ENCODE results near the gene VKORC1L1. TPM values are rescaled to one million over a fixed set of nuclear protein-coding genes. Genes with fewer than 3 reads are reported as not detected.
"Not testable (repeated sequence)": the region's sequence is repeated elsewhere in the genome, so short reads cannot be mapped to it uniquely, and the experiment has no call there.

Gene VKORC1L1
- total RNA-seq, 1 donor from 2014 or later: 20.4 TPM

DNA sequence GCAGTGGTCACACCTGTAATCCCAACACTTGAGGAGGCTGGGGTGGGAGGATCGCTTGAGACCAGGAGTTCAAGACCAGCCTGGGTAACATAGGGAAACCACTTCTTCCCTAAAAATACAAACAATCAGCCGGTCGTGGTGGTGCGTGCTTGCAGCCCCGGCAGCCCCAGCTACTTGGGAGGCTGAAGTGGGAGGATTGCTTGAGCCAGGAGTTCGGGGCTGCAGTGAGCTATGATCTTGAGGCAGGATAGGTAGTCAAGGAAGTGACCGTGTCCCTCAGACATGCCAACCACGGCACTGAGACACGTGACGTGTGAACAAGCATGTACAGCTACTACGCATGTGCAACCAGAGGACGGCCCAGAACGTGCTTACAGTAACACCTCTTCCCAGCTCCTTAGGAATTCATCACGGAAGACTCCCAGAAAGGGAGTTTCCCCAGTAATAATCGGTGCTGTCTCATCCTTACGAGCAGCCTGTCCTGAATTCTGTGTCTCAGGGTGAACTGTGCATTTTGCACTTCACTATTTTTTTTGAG, 103.9 kb downstream of the VKORC1L1 start:
- DNase-seq (ENCODE audit: low read depth, low spot score): no peak

DNA sequence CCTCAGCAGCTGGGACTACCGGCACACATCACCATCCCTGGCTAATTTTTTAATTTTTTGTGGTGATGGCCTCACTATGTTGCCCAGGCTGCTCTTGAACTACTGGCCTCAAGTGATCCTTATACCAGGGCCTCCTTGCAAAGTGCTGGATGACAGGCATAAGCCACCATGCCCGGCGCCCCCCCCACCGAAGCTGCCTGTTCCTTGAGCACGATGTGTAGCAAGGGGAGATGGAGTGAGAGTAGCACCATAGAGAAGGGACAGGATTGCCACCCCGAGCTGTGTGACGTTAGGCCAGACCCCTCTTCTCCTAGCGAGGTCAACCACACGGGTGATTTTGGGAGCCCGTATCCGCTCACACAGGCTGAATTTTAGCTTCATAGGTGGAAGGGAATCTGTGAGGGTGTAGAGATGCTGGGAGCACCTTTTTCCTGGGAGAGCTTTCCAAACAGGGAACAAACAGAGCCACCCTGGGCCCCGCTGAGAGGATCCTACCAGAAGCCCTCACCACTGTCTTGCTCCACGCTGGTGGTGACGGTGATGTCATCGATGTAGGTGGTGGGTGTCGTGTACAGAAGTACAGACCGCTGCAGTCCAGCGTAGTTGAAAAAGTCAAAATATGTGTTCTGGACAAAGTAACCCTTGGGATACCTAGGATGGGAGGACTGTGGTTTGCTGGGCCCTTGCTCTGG, 106.2 kb downstream of the VKORC1L1 start:
- no peak for DNase-seq (ENCODE audit: low read depth, low spot score)

DNA sequence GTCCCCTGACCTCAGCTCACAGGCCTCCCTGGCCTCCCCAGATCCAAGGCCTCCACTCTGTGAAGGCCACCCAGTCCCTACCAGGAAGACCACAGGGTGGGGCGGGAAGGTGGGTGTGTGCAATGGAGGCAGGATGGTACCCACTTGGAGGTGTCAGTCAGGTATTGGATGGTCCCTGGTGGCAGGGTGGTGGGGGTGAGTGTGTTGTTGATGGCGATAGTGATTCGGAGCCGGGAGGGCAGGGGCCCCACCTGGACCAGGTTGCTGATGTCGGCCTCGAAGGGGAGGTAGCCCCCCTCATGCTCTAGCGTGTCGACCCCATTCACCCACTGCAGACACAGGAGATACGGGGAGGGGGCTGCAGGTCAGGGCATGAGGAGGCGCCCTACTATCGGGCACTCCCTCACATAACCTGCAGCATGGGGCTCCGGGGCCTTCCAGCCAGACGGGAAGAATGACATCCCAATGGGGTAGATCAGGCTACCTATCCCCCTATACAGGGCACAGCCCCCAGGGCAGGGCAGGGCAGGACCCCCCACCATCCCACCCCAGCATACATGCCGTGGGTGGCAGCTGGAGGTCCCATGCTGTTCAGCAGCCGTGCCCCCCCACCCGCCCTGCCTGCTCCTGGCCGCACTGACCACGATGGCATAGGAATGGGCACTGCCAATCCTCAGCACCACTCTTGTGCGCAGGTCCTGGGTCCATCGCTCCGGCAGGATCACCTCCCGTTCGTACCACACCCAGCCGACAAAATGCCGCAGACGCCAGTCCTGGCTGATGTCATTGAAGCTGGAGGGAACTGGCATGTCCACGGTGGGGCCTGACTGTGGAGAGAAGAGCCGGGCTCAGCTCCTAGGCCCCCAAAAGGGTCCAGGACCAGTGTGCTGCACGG, 107.0 kb downstream of the VKORC1L1 start:
- no peak for DNase-seq (ENCODE audit: low read depth, low spot score)

DNA sequence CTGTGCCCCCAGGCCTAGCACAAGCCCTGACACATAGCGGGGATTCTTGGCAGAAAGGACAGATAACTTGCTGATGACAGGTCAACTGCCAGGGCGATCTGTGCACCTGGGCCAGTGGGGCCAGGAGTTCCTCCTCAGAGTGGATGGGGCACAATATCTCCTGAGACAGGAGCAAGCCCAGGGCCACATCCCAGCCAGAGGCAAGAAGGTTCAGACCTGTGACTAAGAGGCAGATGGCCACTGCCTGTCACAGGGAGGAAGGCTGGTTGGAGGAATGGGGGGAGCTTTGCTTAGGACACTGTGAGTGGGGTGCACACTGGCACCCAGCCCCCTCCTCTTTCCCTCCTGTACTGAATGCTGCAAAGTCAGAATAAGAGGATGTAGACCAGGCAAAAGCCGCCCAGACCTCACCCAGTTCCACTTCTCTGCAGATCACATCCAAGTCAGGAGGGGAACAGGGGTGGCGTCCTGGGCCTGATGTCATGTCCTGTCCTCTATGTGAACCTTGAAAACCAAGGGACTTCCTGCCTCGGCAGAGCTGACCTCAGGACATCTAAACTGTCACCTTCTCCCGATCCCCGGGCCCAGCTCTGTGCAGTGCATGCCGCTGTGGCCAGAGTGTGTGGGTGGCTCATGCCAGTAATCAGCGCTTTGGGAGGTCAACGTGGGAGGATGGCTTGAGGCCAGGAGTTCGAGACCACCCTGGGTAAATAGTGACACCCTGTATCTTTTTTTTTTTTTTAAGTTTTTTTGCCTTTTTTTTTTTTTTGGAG, 107.8 kb downstream of the VKORC1L1 start:
- no peak for DNase-seq (ENCODE audit: low read depth, low spot score)

DNA sequence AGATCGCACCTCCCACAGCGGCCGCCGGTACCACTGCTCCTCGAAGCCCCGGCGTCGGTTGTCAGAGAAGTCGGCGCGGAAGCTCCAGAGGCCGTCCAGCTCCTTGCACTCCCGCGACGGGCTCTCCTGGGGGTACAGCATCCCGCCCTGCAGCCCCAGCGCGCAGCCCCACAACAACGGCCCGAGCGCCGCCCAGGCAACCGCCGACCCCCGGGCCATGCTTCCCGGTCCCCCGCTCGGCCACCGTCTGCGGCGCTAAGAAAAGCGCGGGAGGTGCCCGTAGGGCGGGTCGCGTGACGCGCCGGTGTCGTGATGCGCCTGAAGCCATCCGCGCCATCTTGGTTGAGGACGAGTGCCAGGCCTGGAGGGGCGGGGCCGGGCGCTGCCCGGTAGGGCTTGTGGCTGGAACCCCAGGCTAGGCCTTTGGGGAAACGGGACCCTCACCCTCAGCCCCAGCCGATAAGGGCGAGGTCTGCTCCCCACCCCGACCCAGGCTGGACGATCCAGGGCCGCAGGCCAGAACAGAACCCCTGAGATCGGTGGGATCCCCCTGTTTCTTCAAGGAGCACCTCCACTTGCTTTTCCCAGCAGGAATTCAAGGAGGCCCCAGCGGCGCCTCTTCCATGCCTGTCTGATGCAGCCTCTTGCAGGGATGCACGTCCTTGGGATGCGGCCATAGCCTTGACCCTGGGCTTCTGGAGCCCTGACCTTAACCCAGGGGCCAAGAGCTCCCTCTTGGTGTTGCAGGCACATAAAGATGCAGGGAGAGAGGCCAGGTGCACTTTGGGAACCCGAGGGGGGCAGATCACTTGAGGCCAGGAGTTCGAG, 109.3 kb downstream of the VKORC1L1 start, which contains the start of gene GUSB:
Gene GUSB, minus strand, starts transcription at position 249 of the 828 bp plus-strand sequence. Its CDS starts 30 bp downstream, at position 219.
- DNase-seq (ENCODE audit: low read depth, low spot score): peak; percentile 67

DNA sequence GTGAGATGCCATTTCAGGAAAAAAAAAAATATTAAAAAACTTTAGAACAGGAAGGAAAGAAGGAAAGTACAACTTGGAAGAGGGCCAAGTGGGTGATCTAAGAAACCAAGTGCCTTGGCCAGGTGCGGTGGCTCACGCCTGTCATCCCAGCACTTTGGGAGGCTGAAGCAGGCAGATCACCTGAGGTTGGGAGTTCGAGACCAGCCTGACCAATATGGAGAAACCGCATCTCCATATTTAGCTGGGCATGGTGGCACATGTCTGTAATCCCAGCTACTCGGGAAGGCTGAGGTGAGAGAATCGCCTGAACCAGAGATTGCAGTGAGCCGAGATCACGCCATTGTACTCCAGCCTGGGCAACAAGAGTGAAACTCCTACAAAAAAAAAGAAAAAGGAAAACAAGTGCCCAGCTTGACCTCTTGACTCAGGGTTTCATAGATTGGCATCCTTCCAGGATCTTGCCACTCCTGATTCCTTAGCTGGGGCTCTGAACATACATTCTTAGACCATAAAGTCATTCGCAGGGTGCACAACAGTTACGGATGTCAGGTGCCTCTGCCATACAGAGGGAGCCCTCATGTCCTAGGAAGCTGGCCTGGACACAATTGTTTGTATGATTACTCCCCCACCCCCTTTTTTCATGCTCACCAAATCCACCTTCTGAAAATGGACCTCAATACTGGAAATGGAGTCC, 111.2 kb downstream of the VKORC1L1 start:
- DNase-seq (ENCODE audit: low read depth, low spot score): no peak

DNA sequence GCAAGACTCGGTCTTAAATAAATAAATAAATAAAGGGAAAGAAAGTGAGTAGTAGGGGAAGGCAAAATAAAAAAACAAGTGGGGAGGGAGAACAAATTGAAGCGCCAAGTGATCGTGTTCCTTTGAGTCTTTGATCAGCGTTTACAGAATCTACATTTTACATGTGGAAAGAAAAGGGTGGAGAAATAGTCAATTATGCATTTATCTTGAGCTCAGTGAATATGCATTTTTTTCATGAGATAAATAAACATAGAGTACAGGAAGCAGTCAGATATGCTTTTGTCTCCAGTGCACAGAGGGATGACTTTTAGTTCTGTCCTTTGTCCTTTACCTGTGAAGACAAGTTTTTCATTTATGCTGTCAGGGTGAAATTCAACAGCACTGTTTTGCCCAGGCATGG, 115.2 kb downstream of the VKORC1L1 start:
- DNase-seq (ENCODE audit: low read depth, low spot score): no peak

DNA sequence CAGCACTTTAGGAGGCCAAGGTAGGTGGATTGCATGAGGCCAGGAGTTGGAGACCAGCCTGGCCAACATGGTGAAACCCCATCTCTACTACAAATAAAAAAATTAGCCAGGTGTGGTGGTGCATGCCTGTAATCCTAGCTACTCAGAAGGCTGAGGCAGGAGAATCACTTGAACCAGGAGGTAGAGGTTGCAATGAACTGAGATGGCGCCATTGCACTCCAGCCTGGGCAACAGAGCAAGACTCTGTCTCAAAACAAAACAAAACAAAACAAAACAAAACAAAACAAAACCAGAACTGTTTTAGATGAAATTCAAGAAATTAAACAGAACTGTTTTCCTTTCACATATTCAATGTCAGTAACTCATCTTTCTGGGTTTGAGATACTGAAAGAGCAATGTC, 115.6 kb downstream of the VKORC1L1 start:
- DNase-seq (ENCODE audit: low read depth, low spot score): not testable (repeated sequence)

DNA sequence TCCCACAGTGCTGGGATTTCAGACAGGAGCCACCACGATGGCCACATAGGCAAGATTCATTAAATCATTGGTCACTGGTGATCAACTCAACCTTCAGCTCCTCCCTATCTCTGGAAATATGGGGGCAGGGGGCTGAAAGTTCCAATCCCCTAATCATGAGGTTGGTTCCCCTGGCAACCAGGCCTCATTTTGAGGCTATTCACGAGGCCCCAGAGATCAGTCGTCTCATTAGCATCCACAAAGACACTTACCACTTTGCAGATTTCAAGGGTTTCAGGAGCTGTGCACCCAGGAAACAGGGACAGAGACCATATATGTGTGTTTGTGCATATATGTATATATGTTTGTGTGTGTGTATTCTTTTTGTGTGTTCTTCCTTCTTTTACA, 116.8 kb downstream of the VKORC1L1 start:
- no peak for DNase-seq (ENCODE audit: low read depth, low spot score)

DNA sequence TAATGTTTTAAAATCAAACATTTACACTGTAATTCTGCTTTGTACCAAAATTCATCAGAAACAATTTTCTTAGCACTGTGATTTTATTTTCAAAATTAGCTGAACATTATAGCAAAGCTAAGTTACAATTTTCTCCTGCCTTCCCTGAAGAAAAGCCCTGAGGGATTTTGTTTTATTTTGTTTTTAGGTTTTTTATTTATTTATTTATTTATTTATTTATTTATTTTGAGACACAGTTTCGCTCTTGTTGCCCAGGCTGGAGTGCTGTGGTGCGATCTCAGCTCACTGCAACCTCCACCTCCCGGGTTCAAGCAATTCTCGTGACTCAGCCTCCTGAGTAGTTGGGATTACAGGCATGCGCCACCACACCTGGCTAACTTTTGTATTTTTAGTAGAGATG, 119.0 kb downstream of the VKORC1L1 start:
- not testable (repeated sequence) for DNase-seq (ENCODE audit: low read depth, low spot score)

DNA sequence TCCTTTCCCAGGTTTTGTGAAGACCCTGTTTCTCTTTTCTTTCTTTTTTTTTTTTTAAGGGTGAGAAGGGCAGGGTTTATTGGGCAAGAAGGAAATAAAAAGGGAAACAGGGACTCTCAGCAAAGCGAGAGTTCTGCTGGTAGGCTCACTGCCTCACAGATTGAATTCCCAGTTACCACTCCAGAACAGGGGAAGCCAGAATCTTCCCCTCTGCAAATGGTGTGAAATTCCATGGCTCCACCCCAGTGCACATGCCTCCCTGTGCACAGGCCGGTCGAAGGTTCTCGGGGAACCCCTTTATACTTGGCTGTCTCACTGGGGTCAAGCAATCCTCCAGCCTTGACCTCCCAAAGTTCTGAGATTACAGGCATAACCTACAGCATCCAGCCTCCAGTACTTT, 119.7 kb downstream of the VKORC1L1 start:
- no peak for DNase-seq (ENCODE audit: low read depth, low spot score)

DNA sequence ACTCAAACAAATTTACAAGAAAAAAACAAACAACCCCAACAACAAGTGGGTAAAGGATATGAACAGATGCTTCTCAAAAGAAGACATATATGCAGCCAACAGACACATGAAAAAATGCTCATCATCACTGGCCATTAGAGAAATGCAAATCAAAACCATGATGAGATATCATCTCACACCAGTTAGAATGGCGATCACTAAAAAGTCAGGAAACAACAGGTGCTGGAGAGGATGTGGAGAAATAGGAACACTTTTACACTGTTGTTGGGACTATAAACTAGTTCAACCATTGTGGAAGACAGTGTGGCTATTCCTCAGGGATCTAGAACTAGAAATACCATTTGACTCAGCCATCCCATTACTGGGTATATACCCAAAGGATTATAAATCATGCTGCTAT, 122.1 kb downstream of the VKORC1L1 start:
- DNase-seq (ENCODE audit: low read depth, low spot score): not testable (repeated sequence)

DNA sequence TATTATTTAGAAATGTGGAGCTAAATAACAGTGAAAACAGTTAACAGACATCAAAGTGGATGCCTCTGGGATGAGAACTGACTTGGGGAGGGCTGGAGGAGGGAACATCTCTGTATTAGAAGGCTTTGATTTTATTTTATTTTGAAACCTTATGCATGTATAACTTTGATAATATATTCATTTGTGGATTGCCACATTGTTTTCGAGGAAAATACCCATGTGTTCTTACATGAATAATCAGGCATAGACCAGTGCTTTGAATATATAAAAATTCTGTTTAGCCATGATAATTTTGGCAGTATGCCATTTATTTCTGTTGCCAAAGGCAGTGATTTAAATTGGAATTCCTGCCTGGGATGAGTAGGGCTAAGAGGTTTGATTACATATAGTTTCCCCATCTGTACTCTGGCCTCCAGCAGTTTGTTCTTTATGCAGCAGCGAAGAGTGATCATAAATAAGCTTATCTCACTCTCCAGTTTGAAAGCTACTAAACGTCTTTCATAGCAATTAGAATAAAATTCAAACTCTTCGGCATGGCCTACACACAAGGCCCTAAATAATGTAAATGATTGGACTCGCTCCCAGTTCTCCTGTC, 128.0 kb downstream of the VKORC1L1 start:
- not testable (repeated sequence) for DNase-seq (ENCODE audit: low read depth, low spot score)

DNA sequence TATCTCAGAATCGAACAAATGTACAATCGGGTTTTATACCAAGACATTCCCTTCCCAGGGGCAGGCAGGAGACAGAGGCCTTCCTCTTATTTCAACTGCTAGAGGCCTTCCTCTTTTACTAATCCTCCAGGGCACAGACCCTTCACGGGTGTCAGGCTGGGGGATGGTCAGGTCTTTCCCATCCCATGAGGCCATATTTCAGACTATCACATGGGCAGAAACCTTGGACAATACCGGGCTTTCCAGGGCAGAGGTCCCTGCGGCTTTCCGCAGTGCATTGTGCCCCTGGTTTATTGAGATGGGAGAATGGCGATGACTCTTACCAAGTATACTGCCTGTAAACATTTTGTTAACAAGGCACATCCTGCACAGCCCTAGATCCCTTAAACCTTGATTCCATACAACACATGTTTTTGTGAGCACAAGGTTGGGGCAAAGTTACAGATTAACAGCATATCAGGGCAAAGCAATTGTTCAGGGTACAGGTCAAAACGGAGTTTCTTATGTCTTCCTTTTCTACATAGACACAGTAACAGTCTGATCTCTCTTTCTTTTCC, 132.3 kb downstream of the VKORC1L1 start:
- not testable (repeated sequence) for DNase-seq (ENCODE audit: low read depth, low spot score)

DNA sequence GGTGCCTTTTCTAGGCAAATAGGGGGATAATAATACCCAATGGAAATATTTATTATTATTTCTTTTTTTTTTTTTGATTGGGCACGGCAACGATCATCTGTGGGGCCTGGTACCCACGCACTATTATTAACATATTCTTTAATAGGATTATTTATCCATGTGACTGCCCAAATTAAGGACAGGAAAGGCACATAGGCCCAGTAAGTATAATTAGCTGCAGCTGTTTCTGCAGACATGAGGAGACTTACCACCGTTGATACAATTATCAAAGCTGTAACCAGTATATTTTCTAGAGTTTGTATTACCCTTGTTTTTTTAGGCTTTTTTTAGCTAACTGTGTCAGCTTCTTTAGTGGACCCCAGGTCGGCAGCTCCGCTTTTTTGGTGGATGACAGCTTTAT, 134.4 kb downstream of the VKORC1L1 start:
- no peak for DNase-seq (ENCODE audit: low read depth, low spot score)
